IPS-15b (cell line): ENCODE data around the gene ETV4.

Experiments
- H3K27me3 ChIP-seq: one replicate; pipeline ENCODE4 v1.6.1; 2013; ENCODE audit warnings: low read length; ENCODE audit not compliant: control insufficient read depth, insufficient read depth
- H3K36me3 ChIP-seq: one replicate; pipeline ENCODE4 v1.6.1; 2013; ENCODE audit warnings: low read length; ENCODE audit not compliant: control insufficient read depth, insufficient read depth
- H3K4me1 ChIP-seq: one replicate; pipeline ENCODE4 v1.6.1; 2013; ENCODE audit warnings: mild to moderate bottlenecking, low read length; ENCODE audit not compliant: control insufficient read depth, insufficient read depth
- H3K4me3 ChIP-seq: one replicate; pipeline ENCODE4 v1.5.1; 2013; ENCODE audit warnings: low read depth, low read length
- H3K9ac ChIP-seq: one replicate; pipeline ENCODE4 v1.6.1; 2013; ENCODE audit warnings: low read depth, mild to moderate bottlenecking, low read length
- H3K9me3 ChIP-seq: one replicate; pipeline ENCODE4 v1.6.1; 2013; ENCODE audit warnings: mild to moderate bottlenecking, low read length; ENCODE audit not compliant: control insufficient read depth, insufficient read depth

ETV4 gene

GRCh38 chr17:43546319-43547188 is at the start of gene ETV4:
ETV4 (minus strand) TSS chr17:43546340; CDS start chr17:43545617, 723 bp downstream.
- peaks cover 38% of the 10 kb centered on the region for H3K4me1 ChIP-seq
- H3K36me3 ChIP-seq, result no peaks in the 10 kb centered on the region
- peaks cover 25% of the 10 kb centered on the region for H3K27me3 ChIP-seq
- H3K9ac ChIP-seq, result peak within 1 kb of the TSS; percentile 91
- H3K4me3 ChIP-seq, result peak within 1 kb of the TSS; percentile 83
- H3K9me3 ChIP-seq, result no peaks in the 10 kb centered on the region

- Histone ChIP-seq H3K9me3 (no peaks in the 10 kb centered on the region), H3K27me3 (no peaks in the 10 kb centered on the region), H3K36me3 (no peaks in the 10 kb centered on the region), H3K4me3 (no peak overlapping the region), H3K4me1 (peaks cover 7% of the 10 kb centered on the region), H3K9ac (no peak overlapping the region)
Observed at GRCh38 chr17:43595466-43595865, 49.3 kb upstream of the ETV4 start.

- H3K4me1 ChIP-seq, result peaks cover 4% of the 10 kb centered on the region
- H3K36me3 ChIP-seq, result no peaks in the 10 kb centered on the region
- H3K9me3 ChIP-seq, result no peaks in the 10 kb centered on the region
- no peaks in the 10 kb centered on the region for H3K27me3 ChIP-seq
- H3K9ac ChIP-seq, result no peak overlapping the region
- no peak overlapping the region for H3K4me3 ChIP-seq
Observed at GRCh38 chr17:43591779-43592562, 45.8 kb upstream of the ETV4 start.

DNA sequence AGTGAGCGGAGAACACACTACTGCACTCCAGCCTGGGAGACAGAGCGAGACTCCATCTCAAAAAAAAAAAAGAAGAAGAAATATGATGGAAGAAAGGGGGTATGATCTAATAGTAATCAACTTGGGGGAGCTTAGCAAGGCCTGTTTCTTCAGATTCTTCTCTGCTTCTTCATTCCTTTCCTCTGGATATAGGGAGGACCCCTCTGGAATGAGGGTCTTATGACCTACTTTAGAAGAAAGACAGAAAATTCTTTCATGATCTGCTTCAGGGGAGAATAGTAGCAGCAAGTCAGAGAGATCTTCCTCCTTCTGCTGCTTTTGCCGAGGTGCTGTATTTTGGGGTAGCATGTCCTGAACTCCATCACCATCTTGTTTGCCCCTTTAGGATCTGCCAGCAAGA is 44.9 kb upstream of the ETV4 start:
- no peaks in the 10 kb centered on the region for H3K9me3 ChIP-seq
- no peaks in the 10 kb centered on the region for H3K27me3 ChIP-seq
- H3K4me1 ChIP-seq, result peaks cover 4% of the 10 kb centered on the region
- no peak overlapping the region for H3K9ac ChIP-seq
- no peaks in the 10 kb centered on the region for H3K36me3 ChIP-seq
- H3K4me3 ChIP-seq, result no peak overlapping the region

DNA sequence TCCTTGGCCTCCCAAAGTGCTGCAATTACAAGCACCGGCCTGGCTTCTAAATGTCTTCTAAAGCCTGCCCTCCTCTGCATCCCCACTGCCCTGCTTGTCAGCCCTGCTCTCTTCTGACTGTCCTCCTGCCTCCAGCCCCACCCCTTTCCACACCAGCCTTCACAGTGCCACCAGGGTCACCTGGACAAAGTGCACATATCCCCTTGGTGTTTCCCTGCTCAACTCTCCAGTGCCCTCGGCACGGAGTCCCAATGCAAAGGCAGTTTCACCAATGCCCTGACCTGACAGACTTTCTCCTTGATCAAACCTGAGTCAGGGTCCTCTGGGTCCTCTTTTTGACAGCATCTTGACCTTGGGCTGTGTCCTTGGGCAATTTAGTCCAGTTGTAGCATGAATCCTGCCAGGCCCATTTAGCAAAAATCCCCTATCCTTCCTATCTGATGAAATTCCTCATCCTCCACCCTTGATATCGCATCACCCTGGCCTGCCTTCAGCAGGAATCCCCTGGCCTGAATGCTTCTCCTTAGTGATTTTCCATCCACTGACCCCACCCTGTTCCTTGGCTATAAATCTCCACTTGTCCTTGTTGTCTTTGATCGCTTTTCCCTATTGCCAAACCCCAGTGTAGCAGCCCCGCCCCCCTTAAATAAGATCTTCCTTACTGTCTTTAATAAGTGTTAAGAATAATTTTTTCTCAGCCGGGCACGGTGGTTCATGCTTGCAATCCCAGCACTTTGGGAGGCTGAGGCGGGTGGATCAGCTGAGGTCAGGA is 42.7 kb upstream of the ETV4 start:
- Histone ChIP-seq H3K4me1 (peaks cover 4% of the 10 kb centered on the region), H3K9me3 (no peaks in the 10 kb centered on the region), H3K9ac (no peak overlapping the region), H3K36me3 (no peaks in the 10 kb centered on the region), H3K27me3 (no peaks in the 10 kb centered on the region), H3K4me3 (no peak overlapping the region)

DNA sequence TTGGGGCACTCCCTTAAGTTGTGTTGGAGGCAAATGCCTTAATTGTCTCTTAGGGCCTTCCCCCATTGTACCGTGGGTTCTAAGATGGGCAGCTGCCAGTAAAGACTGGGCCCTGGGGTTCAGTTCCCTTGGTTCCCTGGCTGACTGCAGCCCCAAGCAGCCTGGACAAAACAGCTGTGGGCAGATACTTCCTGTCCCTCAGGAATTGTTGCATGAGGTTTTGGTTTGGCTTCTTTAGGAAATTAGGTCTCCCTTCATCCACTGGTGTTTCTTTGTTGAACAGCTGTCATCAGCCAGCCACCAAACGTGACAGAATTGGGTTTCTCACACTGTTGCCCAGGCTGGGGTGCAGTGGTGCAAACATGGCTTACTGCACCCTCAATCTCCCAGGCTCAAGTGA is 42.0 kb upstream of the ETV4 start:
- Histone ChIP-seq H3K9ac (no peak overlapping the region), H3K4me3 (no peak overlapping the region), H3K36me3 (no peaks in the 10 kb centered on the region), H3K4me1 (peaks cover 4% of the 10 kb centered on the region), H3K9me3 (no peaks in the 10 kb centered on the region), H3K27me3 (no peaks in the 10 kb centered on the region)

- H3K4me1 ChIP-seq, result peaks cover 4% of the 10 kb centered on the region
- H3K9me3 ChIP-seq, result no peaks in the 10 kb centered on the region
- no peak overlapping the region for H3K9ac ChIP-seq
- H3K4me3 ChIP-seq, result no peak overlapping the region
- H3K27me3 ChIP-seq, result no peaks in the 10 kb centered on the region
- no peaks in the 10 kb centered on the region for H3K36me3 ChIP-seq
Observed at GRCh38 chr17:43587647-43588046, 41.5 kb upstream of the ETV4 start.

GRCh38 chr17:43584666-43585102 is 38.5 kb upstream of the ETV4 start:
- no peaks in the 10 kb centered on the region for H3K27me3 ChIP-seq
- no peaks in the 10 kb centered on the region for H3K36me3 ChIP-seq
- H3K9me3 ChIP-seq, result no peaks in the 10 kb centered on the region
- peaks cover 5% of the 10 kb centered on the region for H3K4me1 ChIP-seq
- H3K9ac ChIP-seq, result no peak overlapping the region
- no peak overlapping the region for H3K4me3 ChIP-seq

DNA sequence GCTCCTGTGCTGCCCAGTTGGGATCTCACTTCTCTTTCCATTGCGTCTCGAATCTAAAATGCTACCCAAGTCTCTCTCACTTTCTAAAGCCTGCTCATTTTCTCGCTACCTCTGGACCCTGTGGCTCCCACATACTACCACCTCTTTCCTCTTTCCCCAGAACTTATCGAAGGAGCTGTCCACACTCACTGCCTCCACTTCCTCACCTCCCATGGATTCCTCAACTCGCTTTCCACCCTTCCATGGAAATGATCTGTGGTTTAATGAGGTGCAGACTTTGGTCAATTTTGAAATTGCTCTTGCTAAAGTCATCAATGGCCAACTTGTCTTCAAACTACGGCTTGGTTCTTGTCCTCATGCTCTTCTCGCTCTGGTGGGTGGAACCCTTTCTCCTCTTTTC is 37.2 kb upstream of the ETV4 start:
- no peaks in the 10 kb centered on the region for H3K9me3 ChIP-seq
- no peaks in the 10 kb centered on the region for H3K27me3 ChIP-seq
- H3K36me3 ChIP-seq, result no peaks in the 10 kb centered on the region
- peaks cover 16% of the 10 kb centered on the region for H3K4me1 ChIP-seq
- H3K4me3 ChIP-seq, result no peak overlapping the region
- no peak overlapping the region for H3K9ac ChIP-seq

DNA sequence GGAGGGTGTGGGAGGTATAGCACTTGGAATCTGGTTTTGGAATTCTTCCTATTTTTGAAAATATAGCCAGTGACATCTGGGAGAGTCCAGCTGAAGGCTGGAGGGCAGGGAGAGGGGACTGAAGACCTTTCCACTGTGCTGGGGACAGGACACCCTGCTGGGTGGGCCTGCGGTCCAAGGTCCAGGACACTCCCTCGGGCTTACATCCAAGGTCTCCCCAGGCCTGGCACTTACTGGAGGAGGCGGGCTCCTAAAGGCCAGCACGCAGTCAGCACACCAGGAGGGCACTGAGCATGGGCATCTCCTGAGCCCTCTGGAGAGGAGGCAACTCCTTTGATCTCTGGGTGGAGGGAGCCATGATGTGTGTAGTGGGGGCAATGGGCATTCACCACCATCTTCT is 35.5 kb upstream of the ETV4 start:
- Histone ChIP-seq H3K4me3 (no peak overlapping the region), H3K4me1 (peaks cover 30% of the 10 kb centered on the region), H3K36me3 (no peaks in the 10 kb centered on the region), H3K27me3 (no peaks in the 10 kb centered on the region), H3K9ac (no peak overlapping the region), H3K9me3 (no peaks in the 10 kb centered on the region)

DNA sequence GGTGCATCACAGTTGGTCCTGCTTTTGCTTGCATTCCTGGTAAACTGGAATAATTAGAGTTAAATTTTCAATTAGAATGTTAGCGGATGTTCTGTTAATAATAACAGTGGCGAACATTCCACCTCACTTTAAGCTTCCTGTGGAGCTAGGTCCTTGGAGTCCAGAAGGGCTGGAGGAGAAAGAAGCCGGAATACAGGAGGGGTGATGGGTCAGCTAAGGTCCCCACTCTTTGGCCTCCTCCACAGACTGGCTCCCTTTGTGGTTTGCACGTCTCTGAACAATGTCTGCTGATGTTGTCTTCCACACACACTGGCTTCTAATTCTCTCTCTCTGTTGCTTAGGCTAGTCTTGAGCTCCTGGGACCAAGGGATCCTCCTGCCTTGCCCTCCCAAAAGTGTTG is 35.0 kb upstream of the ETV4 start:
- Histone ChIP-seq H3K4me1 (peaks cover 32% of the 10 kb centered on the region), H3K36me3 (no peaks in the 10 kb centered on the region), H3K27me3 (no peaks in the 10 kb centered on the region), H3K4me3 (no peak overlapping the region), H3K9me3 (no peaks in the 10 kb centered on the region), H3K9ac (no peak overlapping the region)
